Mesenchymal stem cell (in vitro differentiated cells and primary cell): Measurements from ENCODE around the gene TBCD.
A peak's percentile ranks its signal among the peaks of the same experiment; 100 is the strongest.

Experiments
- DNase-seq: peaks from one replicate; pipeline ENCODE4 v3.0.0-alpha.2; 2013
- H2AFZ ChIP-seq: one replicate; pipeline ENCODE4 v1.6.1; 2013; ENCODE audit warnings: low read depth, mild to moderate bottlenecking, control low read depth, inconsistent platforms, low read length, moderate library complexity
- H2AK5ac ChIP-seq: 2 replicates; pipeline ENCODE4 v1.6.1; 2013; ENCODE audit warnings: low read length, moderate library complexity, mild to moderate bottlenecking, inconsistent platforms; ENCODE audit not compliant: severe bottlenecking
- H2BK120ac ChIP-seq: one replicate; pipeline ENCODE4 v1.6.1; 2013; ENCODE audit warnings: low read depth, mild to moderate bottlenecking, inconsistent platforms, low read length, moderate library complexity
- H2BK12ac ChIP-seq, 2 experiments: one replicate each; pipeline ENCODE4 v1.6.1; 2013; ENCODE audit warnings: inconsistent platforms in 2 of 2, low read length in 2 of 2, mild to moderate bottlenecking in 2 of 2, moderate library complexity in 2 of 2, control low read depth in 1 of 2
- H2BK15ac ChIP-seq: one replicate; pipeline ENCODE4 v1.6.1; 2013; ENCODE audit warnings: mild to moderate bottlenecking, low read depth, inconsistent platforms; ENCODE audit not compliant: poor library complexity, severe bottlenecking
- H2BK5ac ChIP-seq: 2 replicates; pipeline ENCODE4 v1.6.1; 2013; ENCODE audit warnings: low read depth, mild to moderate bottlenecking, low read length, control low read depth, inconsistent platforms; ENCODE audit not compliant: poor library complexity, severe bottlenecking
- H3K14ac ChIP-seq, 2 experiments: one replicate each; pipeline ENCODE4 v1.6.1; 2013; ENCODE audit warnings: inconsistent platforms in 2 of 2, low read length in 2 of 2, control low read depth in 1 of 2, mild to moderate bottlenecking in 1 of 2, moderate library complexity in 1 of 2
- H3K18ac ChIP-seq, 2 experiments: one replicate each; pipeline ENCODE4 v1.6.1; 2013; ENCODE audit warnings: inconsistent platforms in 2 of 2, low read length in 2 of 2, control low read depth in 1 of 2, low read depth in 1 of 2, mild to moderate bottlenecking in 1 of 2
- H3K23ac ChIP-seq, 2 experiments: one replicate each; pipeline ENCODE4 v1.6.1; 2013; ENCODE audit warnings: inconsistent platforms in 2 of 2, low read length in 2 of 2, mild to moderate bottlenecking in 2 of 2, moderate library complexity in 2 of 2, control low read depth in 1 of 2
- H3K27ac ChIP-seq: 2 replicates; pipeline ENCODE4 v1.5.1; 2013; ENCODE audit warnings: mild to moderate bottlenecking, moderate library complexity, low read length, control low read depth, inconsistent platforms; ENCODE audit not compliant: poor library complexity, severe bottlenecking
- H3K27me3 ChIP-seq, 2 experiments: 2 replicates each; pipeline versions ENCODE4 v1.6.1 to v1.7.0; 2013; ENCODE audit warnings: low read length in 2 of 2, mild to moderate bottlenecking in 2 of 2, moderate library complexity in 2 of 2, control low read depth in 1 of 2, inconsistent platforms in 1 of 2; ENCODE audit not compliant: control insufficient read depth in 1 of 2, insufficient read depth in 1 of 2
- H3K36me3 ChIP-seq, 2 experiments: 2 replicates each; pipeline versions ENCODE4 v1.6.1 to v1.7.0; 2013; ENCODE audit warnings: low read length in 2 of 2, control low read depth in 1 of 2, inconsistent platforms in 1 of 2, low read depth in 1 of 2, mild to moderate bottlenecking in 1 of 2; ENCODE audit not compliant: insufficient read depth in 2 of 2, control insufficient read depth in 1 of 2
- H3K4ac ChIP-seq, 2 experiments: one replicate each; pipeline ENCODE4 v1.6.1; 2013; ENCODE audit warnings: inconsistent platforms in 2 of 2, low read length in 2 of 2, mild to moderate bottlenecking in 2 of 2, moderate library complexity in 2 of 2, control low read depth in 1 of 2, low read depth in 1 of 2
- H3K4me1 ChIP-seq: 2 replicates; pipeline ENCODE4 v1.6.1; 2013; ENCODE audit warnings: low read depth, low read length, control low read depth; ENCODE audit not compliant: control insufficient read depth, insufficient read depth
- H3K4me2 ChIP-seq: 2 replicates; pipeline ENCODE4 v1.6.1; 2013; ENCODE audit warnings: low read length, mild to moderate bottlenecking, inconsistent platforms; ENCODE audit not compliant: poor library complexity, severe bottlenecking
- H3K4me3 ChIP-seq, 2 experiments: 2 replicates each; pipeline versions ENCODE4 v1.5.1 to v1.7.0; 2013; ENCODE audit warnings: low read length in 2 of 2, mild to moderate bottlenecking in 2 of 2, control low read depth in 1 of 2, low read depth in 1 of 2; ENCODE audit not compliant: insufficient read depth in 1 of 2
- H3K79me1 ChIP-seq: replicated peaks from 2 replicates; pipeline ENCODE4 v1.6.1; 2013; ENCODE audit warnings: mild to moderate bottlenecking, control low read depth, low read length, inconsistent platforms; ENCODE audit not compliant: poor library complexity, severe bottlenecking
- H3K9ac ChIP-seq: 2 replicates; pipeline ENCODE4 v1.7.0; 2013; ENCODE audit warnings: mild to moderate bottlenecking, low read length, moderate library complexity
- H3K9me3 ChIP-seq: 2 replicates; pipeline ENCODE4 v1.7.0; 2013; ENCODE audit warnings: mild to moderate bottlenecking, low read length; ENCODE audit not compliant: control insufficient read depth
- H4K8ac ChIP-seq: one replicate; pipeline ENCODE4 v1.6.1; 2013; ENCODE audit warnings: inconsistent platforms, mild to moderate bottlenecking, low read length, moderate library complexity
- H4K91ac ChIP-seq: one replicate; pipeline ENCODE4 v1.6.1; 2013; ENCODE audit warnings: mild to moderate bottlenecking, low read length, inconsistent platforms
- WGBS: methylation state at CpG from one replicate; pipeline ENCODE4 v1.1.7; 2013; ENCODE audit warnings: mixed read lengths; 5-methylcytosine and 5-hydroxymethylcytosine counted together

Gene TBCD

GRCh38 chr17:82821554-82821953 is 69.7 kb downstream of the TBCD start:
- H2BK120ac ChIP-seq = no peak overlapping the region
- no peak overlapping the region for H3K18ac ChIP-seq
- no peak for DNase-seq
- peaks cover 27 to 51% of the 10 kb centered on the region in 2 experiments for H3K36me3 ChIP-seq
- no peak overlapping the region for H2BK5ac ChIP-seq
- no peak overlapping the region for H3K4ac ChIP-seq
- H2AK5ac ChIP-seq = no peak overlapping the region
- no peak overlapping the region for H4K91ac ChIP-seq
- no peak overlapping the region for H3K23ac ChIP-seq
- no peaks in the 10 kb centered on the region for H3K27me3 ChIP-seq
- no peak overlapping the region for H3K4me2 ChIP-seq
- H3K14ac ChIP-seq = no peak overlapping the region
- no peak overlapping the region for H2BK12ac ChIP-seq
- H2BK15ac ChIP-seq = no peak overlapping the region
- WGBS = no CpG with 5 or more reads among the region's 2 CpGs
- no peak overlapping the region for H2AFZ ChIP-seq
- no peak overlapping the region for H3K9ac ChIP-seq
- peaks cover 22% of the 10 kb centered on the region for H3K79me1 ChIP-seq
- peaks cover 27% of the 10 kb centered on the region for H3K9me3 ChIP-seq
- H3K27ac ChIP-seq = no peak overlapping the region
- H4K8ac ChIP-seq = no peak overlapping the region
- H3K4me1 ChIP-seq = no peaks in the 10 kb centered on the region
- no peak overlapping the region for H3K4me3 ChIP-seq

GRCh38 chr17:82822281-82822680 is 70.4 kb downstream of the TBCD start:
- peaks cover 28 to 45% of the 10 kb centered on the region in 2 experiments for H3K36me3 ChIP-seq
- no peaks in the 10 kb centered on the region for H3K4me1 ChIP-seq
- H2BK15ac ChIP-seq = no peak overlapping the region
- no peak overlapping the region for H4K91ac ChIP-seq
- peaks cover 22% of the 10 kb centered on the region for H3K79me1 ChIP-seq
- no peak overlapping the region for H3K4ac ChIP-seq
- no peak overlapping the region for H2BK12ac ChIP-seq
- no peak overlapping the region for H3K4me2 ChIP-seq
- 91% methylated on average over 16 of the region's 16 CpGs for WGBS
- no peak overlapping the region for H4K8ac ChIP-seq
- peaks cover 27% of the 10 kb centered on the region for H3K9me3 ChIP-seq
- no peak overlapping the region for H2AK5ac ChIP-seq
- no peak overlapping the region for H3K14ac ChIP-seq
- H3K18ac ChIP-seq = no peak overlapping the region
- no peak for DNase-seq
- H3K27ac ChIP-seq = no peak overlapping the region
- no peak overlapping the region for H3K23ac ChIP-seq
- H3K9ac ChIP-seq = no peak overlapping the region
- no peak overlapping the region for H3K4me3 ChIP-seq
- H3K27me3 ChIP-seq = no peaks in the 10 kb centered on the region
- no peak overlapping the region for H2BK120ac ChIP-seq
- no peak overlapping the region for H2BK5ac ChIP-seq
- no peak overlapping the region for H2AFZ ChIP-seq

- Histone ChIP-seq H3K36me3 (peaks cover 34 to 46% of the 10 kb centered on the region in 2 experiments), H3K4me3 (peak overlapping the region in 1 of 2 experiments; percentile 14), H3K9ac (no peak overlapping the region), H2AK5ac (no peak overlapping the region), H3K27me3 (no peaks in the 10 kb centered on the region), H2BK15ac (peak overlapping the region; percentile 8), H4K8ac (peak overlapping the region; percentile 23), H2BK12ac (no peak overlapping the region), H3K4ac (no peak overlapping the region), H3K14ac (peak overlapping the region in 1 of 2 experiments; percentile 45), H3K4me2 (no peak overlapping the region), H2BK120ac (no peak overlapping the region), H4K91ac (no peak overlapping the region), H2BK5ac (no peak overlapping the region), H3K27ac (no peak overlapping the region), H3K23ac (no peak overlapping the region), H3K79me1 (peaks cover 24% of the 10 kb centered on the region), H3K4me1 (no peaks in the 10 kb centered on the region), H3K9me3 (peaks cover 27% of the 10 kb centered on the region), H3K18ac (no peak overlapping the region), H2AFZ (no peak overlapping the region)
- DNase-seq = no peak
- 99% methylated on average over 5 of the region's 5 CpGs for WGBS
Measured at GRCh38 chr17:82823004-82823403, 71.1 kb downstream of the TBCD start.

- Histone ChIP-seq H3K18ac (no peak overlapping the region), H3K23ac (no peak overlapping the region), H2BK120ac (no peak overlapping the region), H3K27me3 (no peaks in the 10 kb centered on the region), H3K79me1 (peaks cover 32% of the 10 kb centered on the region), H3K4me2 (no peak overlapping the region), H3K4me1 (peaks cover 3% of the 10 kb centered on the region), H3K4ac (no peak overlapping the region), H3K4me3 (no peak overlapping the region), H3K36me3 (peaks cover 32 to 40% of the 10 kb centered on the region in 2 experiments), H4K8ac (no peak overlapping the region), H2BK5ac (no peak overlapping the region), H3K14ac (no peak overlapping the region), H3K27ac (no peak overlapping the region), H3K9me3 (peaks cover 9% of the 10 kb centered on the region), H4K91ac (no peak overlapping the region), H2AFZ (no peak overlapping the region), H2BK12ac (no peak overlapping the region), H2BK15ac (no peak overlapping the region), H3K9ac (no peak overlapping the region), H2AK5ac (no peak overlapping the region)
- DNase-seq = no peak
- 98% methylated on average over 7 of the region's 8 CpGs for WGBS
Measured at GRCh38 chr17:82825540-82826124, 73.8 kb downstream of the TBCD start.
